Trophoblast cell (in vitro differentiated cells and primary cell): ENCODE data around the gene ADD2.

Experiments
- DNase-seq, 2 donors: peaks; one replicate each; pipeline ENCODE4 v3.0.0-alpha.2; 2016
- H2AFZ ChIP-seq: 2 replicates; pipeline ENCODE4 v1.6.1; 2013; ENCODE audit warnings: low read length, moderate library complexity, mild to moderate bottlenecking; ENCODE audit not compliant: insufficient read depth, poor library complexity
- H2AK5ac ChIP-seq: 2 replicates; pipeline ENCODE4 v1.6.1; 2013; ENCODE audit warnings: mild to moderate bottlenecking, low read length
- H2BK120ac ChIP-seq: 2 replicates; pipeline ENCODE4 v1.6.1; 2013; ENCODE audit warnings: low read length, mild to moderate bottlenecking, moderate library complexity; ENCODE audit not compliant: insufficient read depth, poor library complexity
- H2BK12ac ChIP-seq: 2 replicates; pipeline ENCODE4 v1.6.1; 2013; ENCODE audit warnings: mild to moderate bottlenecking, low read length, moderate library complexity
- H2BK5ac ChIP-seq: 2 replicates; pipeline ENCODE4 v1.6.1; 2013; ENCODE audit warnings: low read length, low read depth, moderate library complexity, mild to moderate bottlenecking; ENCODE audit not compliant: poor library complexity
- H3K14ac ChIP-seq: 2 replicates; pipeline ENCODE4 v1.6.1; 2013; ENCODE audit warnings: mild to moderate bottlenecking, low read length
- H3K18ac ChIP-seq: 2 replicates; pipeline ENCODE4 v1.6.1; 2013; ENCODE audit warnings: mild to moderate bottlenecking, low read length
- H3K23ac ChIP-seq: 2 replicates; pipeline ENCODE4 v1.6.1; 2013; ENCODE audit warnings: low read length
- H3K27ac ChIP-seq: 2 replicates; pipeline ENCODE4 v1.5.1; 2013; ENCODE audit warnings: low read depth, mild to moderate bottlenecking, inconsistent platforms, low read length, moderate library complexity
- H3K27me3 ChIP-seq: 2 replicates; pipeline ENCODE4 v1.6.1; 2013; ENCODE audit warnings: inconsistent platforms, mild to moderate bottlenecking, low read length, moderate library complexity; ENCODE audit not compliant: insufficient read depth
- H3K36me3 ChIP-seq, 2 experiments: 1 replicate in 1 of 2; 2 replicates in 1 of 2; pipeline ENCODE4 v1.6.1; 2013; ENCODE audit warnings: low read length in 2 of 2, mild to moderate bottlenecking in 2 of 2, moderate library complexity in 1 of 2; ENCODE audit not compliant: insufficient read depth in 2 of 2, control insufficient read depth in 1 of 2
- H3K4ac ChIP-seq: 2 replicates; pipeline ENCODE4 v1.6.1; 2013; ENCODE audit warnings: low read depth, mild to moderate bottlenecking, low read length, moderate library complexity
- H3K4me1 ChIP-seq, 2 experiments: 1 replicate in 1 of 2; 2 replicates in 1 of 2; pipeline ENCODE4 v1.6.1; 2013; ENCODE audit warnings: low read length in 2 of 2, mild to moderate bottlenecking in 2 of 2, moderate library complexity in 1 of 2; ENCODE audit not compliant: insufficient read depth in 2 of 2, control insufficient read depth in 1 of 2
- H3K4me2 ChIP-seq: 2 replicates; pipeline ENCODE4 v1.6.1; 2013; ENCODE audit warnings: inconsistent platforms, mild to moderate bottlenecking, low read length, moderate library complexity
- H3K4me3 ChIP-seq: 2 replicates; pipeline ENCODE4 v1.5.1; 2013; ENCODE audit warnings: mild to moderate bottlenecking, low read depth, low read length, inconsistent platforms
- H3K79me1 ChIP-seq: one replicate; pipeline ENCODE4 v1.6.1; 2013; ENCODE audit warnings: low read length
- H3K79me2 ChIP-seq: 2 replicates; pipeline ENCODE4 v1.6.1; 2013; ENCODE audit warnings: low read length, mild to moderate bottlenecking; ENCODE audit not compliant: control insufficient read depth, insufficient read depth, poor library complexity
- H3K9ac ChIP-seq: 2 replicates; pipeline ENCODE4 v1.6.1; 2013; ENCODE audit warnings: mild to moderate bottlenecking, low read length
- H3K9me3 ChIP-seq: 2 replicates; pipeline ENCODE4 v1.6.1; 2013; ENCODE audit warnings: low read depth, mild to moderate bottlenecking, control low read depth, inconsistent platforms, low read length; ENCODE audit not compliant: insufficient read depth
- H4K12ac ChIP-seq: 2 replicates; pipeline ENCODE4 v1.6.1; 2013; ENCODE audit warnings: low read depth, mild to moderate bottlenecking, low read length, moderate library complexity
- H4K8ac ChIP-seq: 2 replicates; pipeline ENCODE4 v1.6.1; 2013; ENCODE audit warnings: low read depth, mild to moderate bottlenecking, low read length, moderate library complexity
- H4K91ac ChIP-seq: one replicate; pipeline ENCODE4 v1.6.1; 2013; ENCODE audit warnings: low read depth, mild to moderate bottlenecking, low read length, moderate library complexity
- WGBS: extraction: QIAGEN DNeasy Blood & Tissue Kit; methylation state at CpG from one replicate; pipeline ENCODE4 v1.1.7; 2013; ENCODE audit warnings: missing lambda C conversion rate; ENCODE audit not compliant: insufficient read length, insufficient coverage; ENCODE audit errors: extremely low coverage; 5-methylcytosine and 5-hydroxymethylcytosine counted together

ADD2 gene

GRCh38 chr2:70723286-70723885, 44.6 kb downstream of the ADD2 start:
- Histone ChIP-seq H3K14ac (no peak overlapping the region), H3K18ac (no peak overlapping the region), H4K91ac (no peak overlapping the region), H2BK120ac (no peak overlapping the region), H3K27me3 (no peaks in the 10 kb centered on the region), H3K4me1 (peaks cover 0 to 5% of the 10 kb centered on the region in 2 experiments), H3K4ac (no peak overlapping the region), H2BK5ac (no peak overlapping the region), H4K12ac (no peak overlapping the region), H2BK12ac (no peak overlapping the region), H3K4me2 (no peak overlapping the region), H3K79me2 (no peaks in the 10 kb centered on the region), H3K4me3 (no peak overlapping the region), H3K9me3 (no peaks in the 10 kb centered on the region), H3K9ac (no peak overlapping the region), H3K23ac (no peak overlapping the region), H3K79me1 (no peaks in the 10 kb centered on the region), H3K36me3 (no peaks in the 10 kb centered on the region), H2AFZ (no peak overlapping the region), H3K27ac (no peak overlapping the region), H2AK5ac (no peak overlapping the region), H4K8ac (no peak overlapping the region)
- DNase-seq, result no peak
- no CpG with 5 or more reads among the region's 5 CpGs for WGBS

GRCh38 chr2:70720124-70720523, 47.9 kb downstream of the ADD2 start:
- Histone ChIP-seq H3K9ac (no peak overlapping the region), H3K4ac (no peak overlapping the region), H3K4me1 (peaks cover 0 to 5% of the 10 kb centered on the region in 2 experiments), H3K4me3 (no peak overlapping the region), H3K27ac (no peak overlapping the region), H3K18ac (no peak overlapping the region), H3K4me2 (no peak overlapping the region), H3K79me2 (no peaks in the 10 kb centered on the region), H3K23ac (no peak overlapping the region), H3K79me1 (no peaks in the 10 kb centered on the region), H4K8ac (no peak overlapping the region), H2BK120ac (no peak overlapping the region), H4K91ac (no peak overlapping the region), H3K9me3 (no peaks in the 10 kb centered on the region), H2AFZ (no peak overlapping the region), H4K12ac (no peak overlapping the region), H2BK5ac (no peak overlapping the region), H2AK5ac (no peak overlapping the region), H3K14ac (no peak overlapping the region), H3K27me3 (no peaks in the 10 kb centered on the region), H2BK12ac (no peak overlapping the region), H3K36me3 (no peaks in the 10 kb centered on the region)
- WGBS, result no CpG with 5 or more reads among the region's 6 CpGs
- DNase-seq, result no peak

GRCh38 chr2:70719231-70719630, 48.8 kb downstream of the ADD2 start:
- no peak overlapping the region for H3K4me2 ChIP-seq
- H3K79me2 ChIP-seq, result no peaks in the 10 kb centered on the region
- no peak overlapping the region for H2AK5ac ChIP-seq
- H3K9me3 ChIP-seq, result no peaks in the 10 kb centered on the region
- no peaks in the 10 kb centered on the region for H3K27me3 ChIP-seq
- H3K23ac ChIP-seq, result no peak overlapping the region
- H3K14ac ChIP-seq, result no peak overlapping the region
- H4K12ac ChIP-seq, result no peak overlapping the region
- H2BK12ac ChIP-seq, result no peak overlapping the region
- H3K18ac ChIP-seq, result no peak overlapping the region
- H2BK120ac ChIP-seq, result no peak overlapping the region
- H4K91ac ChIP-seq, result no peak overlapping the region
- no peak overlapping the region for H3K9ac ChIP-seq
- H4K8ac ChIP-seq, result no peak overlapping the region
- no CpG with 5 or more reads among the region's 3 CpGs for WGBS
- H3K4me3 ChIP-seq, result no peak overlapping the region
- no peak overlapping the region for H2AFZ ChIP-seq
- no peak overlapping the region for H3K4ac ChIP-seq
- H3K36me3 ChIP-seq, result no peaks in the 10 kb centered on the region
- peaks cover 0 to 5% of the 10 kb centered on the region in 2 experiments for H3K4me1 ChIP-seq
- no peak overlapping the region for H2BK5ac ChIP-seq
- no peak for DNase-seq
- no peaks in the 10 kb centered on the region for H3K79me1 ChIP-seq
- H3K27ac ChIP-seq, result no peak overlapping the region

- no peaks in the 10 kb centered on the region for H3K36me3 ChIP-seq
- no peak for DNase-seq
- H2AFZ ChIP-seq, result no peak overlapping the region
- no peak overlapping the region for H3K18ac ChIP-seq
- H3K79me1 ChIP-seq, result no peaks in the 10 kb centered on the region
- no peak overlapping the region for H4K8ac ChIP-seq
- H3K23ac ChIP-seq, result no peak overlapping the region
- no peak overlapping the region for H3K14ac ChIP-seq
- no peak overlapping the region for H2BK120ac ChIP-seq
- peaks cover 0 to 3% of the 10 kb centered on the region in 2 experiments for H3K4me1 ChIP-seq
- no peaks in the 10 kb centered on the region for H3K9me3 ChIP-seq
- no CpG with 5 or more reads among the region's 2 CpGs for WGBS
- H3K4me2 ChIP-seq, result no peak overlapping the region
- no peak overlapping the region for H3K9ac ChIP-seq
- no peak overlapping the region for H2AK5ac ChIP-seq
- H2BK12ac ChIP-seq, result no peak overlapping the region
- H3K27me3 ChIP-seq, result no peaks in the 10 kb centered on the region
- H3K27ac ChIP-seq, result no peak overlapping the region
- no peak overlapping the region for H4K91ac ChIP-seq
- no peak overlapping the region for H4K12ac ChIP-seq
- H3K4me3 ChIP-seq, result no peak overlapping the region
- no peak overlapping the region for H2BK5ac ChIP-seq
- H3K4ac ChIP-seq, result no peak overlapping the region
- H3K79me2 ChIP-seq, result no peaks in the 10 kb centered on the region
Observed at GRCh38 chr2:70718736-70719135, 49.3 kb downstream of the ADD2 start.
